ENCODE results near the gene C11orf68.
A peak's percentile ranks its signal among the peaks of the same experiment; 100 is the strongest.

C11orf68 gene

GRCh38 chr11:65947603-65948125 lies 28.8 kb upstream of the C11orf68 start:
- no peak for TF ChIP-seq GATA1 (IDR thresholded peaks at IDR 0.05; ENCODE audit: low read depth, low read length)
- no peak for TF ChIP-seq POLR2A (IDR thresholded peaks at IDR 0.05; ENCODE audit: low read length)
- DNase-seq = no peak

- DNase-seq = no peak
- TF ChIP-seq GATA1 (IDR thresholded peaks at IDR 0.05; ENCODE audit: low read depth, low read length) = no peak
- TF ChIP-seq POLR2A (IDR thresholded peaks at IDR 0.05; ENCODE audit: low read length) = no peak
These were observed 28.3 kb upstream of the C11orf68 start for GRCh38 chr11:65947133-65947532.

- DNase-seq = no peak
- no peak for TF ChIP-seq POLR2A (IDR thresholded peaks at IDR 0.05; ENCODE audit: low read length)
- no peak for TF ChIP-seq GATA1 (IDR thresholded peaks at IDR 0.05; ENCODE audit: low read depth, low read length)
These were observed 27.8 kb upstream of the C11orf68 start for GRCh38 chr11:65946655-65947054.

- DNase-seq = no peak
- no peak for TF ChIP-seq POLR2A (IDR thresholded peaks at IDR 0.05; ENCODE audit: low read length)
- TF ChIP-seq GATA1 (IDR thresholded peaks at IDR 0.05; ENCODE audit: low read depth, low read length) = no peak
These were observed 27.2 kb upstream of the C11orf68 start for GRCh38 chr11:65945941-65946558.

GRCh38 chr11:65945430-65945911 lies 26.6 kb upstream of the C11orf68 start, which contains the start of gene TSGA10IP:
TSS of gene TSGA10IP (plus strand) at chr11:65945480. CDS start at chr11:65945676, 196 bp downstream.
- TF ChIP-seq GATA1 (IDR thresholded peaks at IDR 0.05; ENCODE audit: low read depth, low read length) (no peak), POLR2A (IDR thresholded peaks at IDR 0.05; ENCODE audit: low read length) (no peak)
- no peak for DNase-seq

GRCh38 chr11:65944767-65945166 lies 25.9 kb upstream of the C11orf68 start:
- TF ChIP-seq GATA1 (IDR thresholded peaks at IDR 0.05; ENCODE audit: low read depth, low read length) (no peak), POLR2A (IDR thresholded peaks at IDR 0.05; ENCODE audit: low read length) (no peak)
- no peak for DNase-seq

- no peak for TF ChIP-seq POLR2A (IDR thresholded peaks at IDR 0.05; ENCODE audit: low read length)
- TF ChIP-seq GATA1 (IDR thresholded peaks at IDR 0.05; ENCODE audit: low read depth, low read length) = no peak
- no peak for DNase-seq
These were observed 25.3 kb upstream of the C11orf68 start for GRCh38 chr11:65944191-65944590.

GRCh38 chr11:65942531-65942930 lies 23.7 kb upstream of the C11orf68 start:
- TF ChIP-seq GATA1 (IDR thresholded peaks at IDR 0.05; ENCODE audit: low read depth, low read length) = no peak
- TF ChIP-seq POLR2A (IDR thresholded peaks at IDR 0.05; ENCODE audit: low read length) = no peak
- no peak for DNase-seq

- DNase-seq = no peak
- peak; percentile 16 for TF ChIP-seq POLR2A (IDR thresholded peaks at IDR 0.05; ENCODE audit: low read length)
- TF ChIP-seq GATA1 (IDR thresholded peaks at IDR 0.05; ENCODE audit: low read depth, low read length) = no peak
These were observed 23.0 kb upstream of the C11orf68 start for GRCh38 chr11:65941720-65942310.

- TF ChIP-seq GATA1 (IDR thresholded peaks at IDR 0.05; ENCODE audit: low read depth, low read length) = no peak
- no peak for TF ChIP-seq POLR2A (IDR thresholded peaks at IDR 0.05; ENCODE audit: low read length)
- no peak for DNase-seq
These were observed 18.9 kb upstream of the C11orf68 start for GRCh38 chr11:65937766-65938165.

- peak; percentile 87 to 96 for DNase-seq
- TF ChIP-seq GATA1 (IDR thresholded peaks at IDR 0.05; ENCODE audit: low read depth, low read length) = peak; percentile 24
- TF ChIP-seq POLR2A (IDR thresholded peaks at IDR 0.05; ENCODE audit: low read length) = no peak
These were observed 15.2 kb upstream of the C11orf68 start for GRCh38 chr11:65934014-65934413.

GRCh38 chr11:65932558-65932919 lies 13.7 kb upstream of the C11orf68 start:
- peak; percentile 43 to 48 for DNase-seq
- TF ChIP-seq POLR2A (IDR thresholded peaks at IDR 0.05; ENCODE audit: low read length) (no peak), GATA1 (IDR thresholded peaks at IDR 0.05; ENCODE audit: low read depth, low read length) (no peak)

- TF ChIP-seq GATA1 (IDR thresholded peaks at IDR 0.05; ENCODE audit: low read depth, low read length) (no peak), POLR2A (IDR thresholded peaks at IDR 0.05; ENCODE audit: low read length) (no peak)
- no peak for DNase-seq
These were observed 13.1 kb upstream of the C11orf68 start for GRCh38 chr11:65931773-65932557.

GRCh38 chr11:65928667-65929066 lies 9.8 kb upstream of the C11orf68 start:
- TF ChIP-seq POLR2A (IDR thresholded peaks at IDR 0.05; ENCODE audit: low read length) (no peak), GATA1 (IDR thresholded peaks at IDR 0.05; ENCODE audit: low read depth, low read length) (no peak)
- peak; percentile 40 to 47 for DNase-seq

All from erythroblast (primary cell).